H1 (cell line): ENCODE results near the gene BMERB1. TPM values are rescaled to one million over a fixed set of nuclear protein-coding genes. Genes with fewer than 3 reads are reported as not detected.

Experiments used
- CTCF ChIA-PET: fragments of 300-600 bp; sonication (Branson Sonifier 250); formaldehyde crosslinking; loops from one replicate; lab custom pipeline; 2021; ENCODE audit not compliant: partially characterized antibody; lab: Charles Lee
- POLR2A ChIA-PET: fragments of 300-600 bp; sonication (Branson Sonifier 250); formaldehyde crosslinking; loops from one replicate; lab custom pipeline; 2021; ENCODE audit warnings: inconsistent platforms; ENCODE audit not compliant: partially characterized antibody; lab: Charles Lee
- DNase-seq, 2 experiments: peaks; one replicate each; pipeline versions ENCODE4 v3.0.0 to v3.0.0-alpha.2; 2010 to 2022; ENCODE audit warnings: low spot score in 2 of 2, low read depth in 1 of 2, mixed read lengths in 1 of 2
- FAIRE-seq: peaks from 2 replicates; lab custom pipeline; 2011; peaks lifted over from hg19 to GRCh38; lab: Jason Lieb, UNC
- H2AFZ ChIP-seq: 2 replicates; pipeline ENCODE4 v1.8.1; 2012; ENCODE audit warnings: low read length, inconsistent platforms
- H2AK5ac ChIP-seq: 2 replicates; pipeline ENCODE4 v1.6.1; 2013; ENCODE audit warnings: low read depth, low read length
- H2BK120ac ChIP-seq: replicated peaks from 2 replicates; pipeline ENCODE3; 2013; ENCODE audit warnings: low read depth, low read length, inconsistent platforms
- H2BK12ac ChIP-seq: 2 replicates; pipeline ENCODE4 v1.6.1; 2013; ENCODE audit warnings: low read depth, low read length
- H2BK15ac ChIP-seq: 2 replicates; pipeline ENCODE4 v1.6.1; 2013; ENCODE audit warnings: low read length
- H2BK20ac ChIP-seq: 2 replicates; pipeline ENCODE4 v1.6.1; 2013; ENCODE audit warnings: low read length
- H2BK5ac ChIP-seq: 2 replicates; pipeline ENCODE4 v1.6.1; 2013; ENCODE audit warnings: low read depth, low read length
- H3K14ac ChIP-seq: 2 replicates; pipeline ENCODE4 v1.6.1; 2013; ENCODE audit warnings: inconsistent platforms; ENCODE audit not compliant: insufficient read length
- H3K18ac ChIP-seq: 2 replicates; pipeline ENCODE4 v1.6.1; 2013; ENCODE audit warnings: low read length; ENCODE audit errors: extremely low read depth
- H3K23ac ChIP-seq: 2 replicates; pipeline ENCODE4 v1.6.1; 2013; ENCODE audit warnings: inconsistent platforms; ENCODE audit not compliant: insufficient read length
- H3K23me2 ChIP-seq: 2 replicates; pipeline ENCODE4 v1.6.1; 2013; ENCODE audit warnings: low read depth, low read length
- H3K27ac ChIP-seq: 2 replicates; pipeline ENCODE4 v1.6.1; 2011; ENCODE audit warnings: low read depth, low read length, inconsistent platforms
- H3K27me3 ChIP-seq, 4 experiments: replicated peaks in 1 of 4; 1 replicate in 1 of 4; 2 replicates in 3 of 4; pipeline versions ENCODE4 v1.6.1 to v1.8.1; 2011 to 2013; ENCODE audit warnings: low read length in 3 of 4, mild to moderate bottlenecking in 3 of 4, inconsistent platforms in 2 of 4, mixed read lengths in 2 of 4, moderate library complexity in 1 of 4; ENCODE audit not compliant: control insufficient read depth in 3 of 4, insufficient read depth in 3 of 4; ENCODE audit errors: extremely low read depth in 1 of 4
- H3K36me3 ChIP-seq, 4 experiments: 2 replicates each; pipeline versions ENCODE4 v1.6.1 to v1.8.1; 2011 to 2013; ENCODE audit warnings: mild to moderate bottlenecking in 4 of 4, low read length in 3 of 4, moderate library complexity in 2 of 4, control low read depth in 1 of 4, inconsistent platforms in 1 of 4; ENCODE audit not compliant: insufficient read depth in 4 of 4, control insufficient read depth in 2 of 4
- H3K4ac ChIP-seq: replicated peaks from 2 replicates; pipeline ENCODE3; 2013; ENCODE audit warnings: low read length, low read depth, mixed read lengths, inconsistent platforms; ENCODE audit not compliant: insufficient read length
- H3K4me1 ChIP-seq, 4 experiments: replicated peaks in 1 of 4; 1 replicate in 1 of 4; 2 replicates in 3 of 4; pipeline versions ENCODE4 v1.6.1 to v1.8.1; 2011 to 2013; ENCODE audit warnings: low read length in 3 of 4, inconsistent platforms in 2 of 4, mixed read lengths in 1 of 4; ENCODE audit not compliant: insufficient read depth in 4 of 4, control insufficient read depth in 3 of 4
- H3K4me2 ChIP-seq, 2 experiments: 2 replicates each; pipeline versions ENCODE4 v1.6.1 to v1.8.1; 2011 to 2013; ENCODE audit warnings: low read depth in 2 of 2, low read length in 2 of 2, control low read depth in 1 of 2, inconsistent platforms in 1 of 2, mild to moderate bottlenecking in 1 of 2; ENCODE audit not compliant: insufficient read depth in 1 of 2
- H3K4me3 ChIP-seq, 4 experiments: fragments of 200-600, 300-600 bp in 1 of 4; sonication (generic), shearing (Covaris generic), sonication (Bioruptor Twin) in 1 of 4; 2 replicates each; pipeline versions ENCODE4 v1.5.1 to v1.8.1; 2011 to 2016; ENCODE audit warnings: low read length in 4 of 4, low read depth in 3 of 4, control low read depth in 2 of 4, inconsistent platforms in 2 of 4, mild to moderate bottlenecking in 2 of 4, mixed read lengths in 1 of 4, moderate library complexity in 1 of 4; ENCODE audit not compliant: insufficient read depth in 2 of 4; ENCODE audit errors: extremely low read depth in 1 of 4
- H3K56ac ChIP-seq: replicated peaks from 2 replicates; pipeline ENCODE3; 2013; ENCODE audit warnings: low read depth, mild to moderate bottlenecking, mixed read lengths, low read length, inconsistent platforms; ENCODE audit not compliant: insufficient read length
- H3K79me1 ChIP-seq: 2 replicates; pipeline ENCODE4 v1.6.1; 2013; ENCODE audit warnings: low read depth, low read length, control low read depth
- H3K79me2 ChIP-seq, 2 experiments: 2 replicates each; pipeline versions ENCODE4 v1.6.1 to v1.8.1; 2012 to 2013; ENCODE audit warnings: low read length in 2 of 2, mild to moderate bottlenecking in 2 of 2, inconsistent platforms in 1 of 2; ENCODE audit not compliant: insufficient read depth in 2 of 2, control insufficient read depth in 1 of 2
- H3K9ac ChIP-seq, 4 experiments: replicated peaks in 1 of 4; 1 replicate in 1 of 4; 2 replicates in 3 of 4; pipeline versions ENCODE4 v1.6.1 to v1.8.1; 2011 to 2013; ENCODE audit warnings: low read depth in 3 of 4, low read length in 3 of 4, control low read depth in 2 of 4, mild to moderate bottlenecking in 2 of 4, moderate library complexity in 2 of 4, inconsistent platforms in 1 of 4; ENCODE audit errors: extremely low read depth in 1 of 4
- H3K9me3 ChIP-seq, 2 experiments: 2 replicates each; pipeline versions ENCODE4 v1.6.1 to v1.8.1; 2012 to 2013; ENCODE audit warnings: mild to moderate bottlenecking in 2 of 2, moderate library complexity in 2 of 2, control low read depth in 1 of 2, inconsistent platforms in 1 of 2, low read depth in 1 of 2, low read length in 1 of 2, mixed read lengths in 1 of 2; ENCODE audit not compliant: insufficient read depth in 2 of 2
- H4K20me1 ChIP-seq, 2 experiments: replicated peaks in 1 of 2; 2 replicates each; pipeline versions ENCODE3 to v1.8.1; 2011 to 2013; ENCODE audit warnings: inconsistent platforms in 2 of 2, low read length in 2 of 2, mild to moderate bottlenecking in 1 of 2; ENCODE audit not compliant: insufficient read depth in 2 of 2, control insufficient read depth in 1 of 2
- H4K5ac ChIP-seq: 2 replicates; pipeline ENCODE4 v1.6.1; 2013; ENCODE audit warnings: low read length, low read depth, mixed read lengths, inconsistent platforms; ENCODE audit not compliant: insufficient read length
- H4K8ac ChIP-seq: 2 replicates; pipeline ENCODE4 v1.8.0; 2013; ENCODE audit warnings: mild to moderate bottlenecking, moderate library complexity, low read length, inconsistent platforms; ENCODE audit not compliant: insufficient read depth; ENCODE audit errors: extremely low read depth
- H4K91ac ChIP-seq: replicated peaks from 2 replicates; pipeline ENCODE3; 2013; ENCODE audit warnings: low read length, mixed read lengths, inconsistent platforms; ENCODE audit not compliant: insufficient read length
- BCL11A ChIP-seq, 2 experiments: IDR thresholded peaks; one replicate each; pipeline ENCODE4 v1.6.1; 2011; ENCODE audit warnings: low read depth in 2 of 2, low read length in 2 of 2, mild to moderate bottlenecking in 2 of 2
- CBX8 ChIP-seq: fragments of 300-800, 300-1000 bp; sonication (generic); IDR thresholded peaks from 2 replicates; pipeline ENCODE4 v1.7.1; 2016; ENCODE audit warnings: low read depth, low read length, borderline replicate concordance
- CHD1 ChIP-seq: IDR thresholded peaks from 2 replicates; pipeline ENCODE4 v1.6.1; 2012; ENCODE audit warnings: low read depth, low read length, improper control_type of control experiment
- EZH2 ChIP-seq: fragments of 200-600 bp; sonication (generic); IDR thresholded peaks from 2 replicates; pipeline ENCODE4 v1.7.1; 2012; ENCODE audit warnings: low read depth, mild to moderate bottlenecking, moderate library complexity, low read length, inconsistent platforms; ENCODE audit not compliant: severe bottlenecking
- GABPA ChIP-seq: IDR thresholded peaks from 2 replicates; pipeline ENCODE4 v1.6.1; 2011; ENCODE audit warnings: mild to moderate bottlenecking, low read length, moderate library complexity, borderline replicate concordance; ENCODE audit not compliant: insufficient read depth
- JUN ChIP-seq: IDR thresholded peaks from 2 replicates; pipeline ENCODE4 v1.6.1; 2011; ENCODE audit warnings: low read depth, mild to moderate bottlenecking, improper control_type of control experiment, low read length
- KDM5A ChIP-seq: fragments of 200-600 bp; IDR thresholded peaks from 2 replicates; pipeline ENCODE4 v1.7.1; 2012; ENCODE audit warnings: mild to moderate bottlenecking, low read length, inconsistent platforms, mixed read lengths
- NRF1 ChIP-seq: IDR thresholded peaks from 2 replicates; pipeline ENCODE4 v1.6.1; 2011; ENCODE audit warnings: mild to moderate bottlenecking, low read depth, low read length, improper control_type of control experiment
- PHF8 ChIP-seq: fragments of 200-600 bp; sonication (generic); conservative IDR thresholded peaks from 2 replicates; pipeline ENCODE4 v1.7.1; 2012; ENCODE audit warnings: low read depth, mild to moderate bottlenecking, inconsistent platforms, low read length, moderate library complexity
- RAD21 ChIP-seq, 2 experiments: IDR thresholded peaks in 1 of 2; conservative IDR thresholded peaks in 1 of 2; 2 replicates each; pipeline ENCODE4 v1.6.1; 2011; ENCODE audit warnings: low read depth in 2 of 2, low read length in 2 of 2, improper control_type of control experiment in 1 of 2, inconsistent platforms in 1 of 2, mild to moderate bottlenecking in 1 of 2, moderate library complexity in 1 of 2
- SRF ChIP-seq: IDR thresholded peaks from 2 replicates; pipeline ENCODE4 v1.6.1; 2011; ENCODE audit warnings: mild to moderate bottlenecking, low read depth, low read length, moderate library complexity
- TAF1 ChIP-seq: IDR thresholded peaks from 2 replicates; pipeline ENCODE4 v1.6.1; 2011; ENCODE audit warnings: mild to moderate bottlenecking, low read depth, low read length
- TAF7 ChIP-seq: optimal IDR thresholded peaks from 2 replicates; pipeline ENCODE3; 2011; ENCODE audit warnings: low read depth, mild to moderate bottlenecking, inconsistent platforms, low read length, moderate library complexity, borderline replicate concordance
- ZNF274 ChIP-seq: IDR thresholded peaks from 2 replicates; pipeline ENCODE4 v1.7.0; 2012; ENCODE audit warnings: low read length, borderline replicate concordance; ENCODE audit errors: extremely low read depth
- polyA plus RNA-seq, 7 experiments: library from polyadenylated mRNA; depleted of rRNA in 3 of 7; stranded (reverse) in 5 of 7; unstranded in 2 of 7; fragments of >200 nt in 5 of 7; fragments of 200-250 nt in 2 of 7; gene quantifications; 1 replicate in 5 of 7; 2 replicates in 1 of 7; 4 replicates in 1 of 7; pipeline versions ENCODE4 v1.2.1 to v1.2.3, GENCODE V29; 2011 to 2013; ENCODE audit warnings: missing spikeins in 2 of 7, mixed read lengths in 2 of 7
- total RNA-seq: library from RNA; stranded (reverse); fragmentation: NEBNext Ultra II Directional; extraction: Animal tissue kit (Norgen Biotek cat#: 25700); gene quantifications from 2 replicates; pipeline ENCODE4 v1.2.1, GENCODE V29; 2021
- TF ChIP-seq, protein P1 (sequence below): IDR thresholded peaks from 2 replicates; pipeline ENCODE4 v1.6.1; 2012; ENCODE audit warnings: inconsistent platforms

Gene BMERB1
- total and polyA plus RNA-seq, 2 of the 8 experiments (the other 6 are each of a cell fraction or from before 2014, with no cell fraction given), result 23.5 to 27.1 TPM

DNA sequence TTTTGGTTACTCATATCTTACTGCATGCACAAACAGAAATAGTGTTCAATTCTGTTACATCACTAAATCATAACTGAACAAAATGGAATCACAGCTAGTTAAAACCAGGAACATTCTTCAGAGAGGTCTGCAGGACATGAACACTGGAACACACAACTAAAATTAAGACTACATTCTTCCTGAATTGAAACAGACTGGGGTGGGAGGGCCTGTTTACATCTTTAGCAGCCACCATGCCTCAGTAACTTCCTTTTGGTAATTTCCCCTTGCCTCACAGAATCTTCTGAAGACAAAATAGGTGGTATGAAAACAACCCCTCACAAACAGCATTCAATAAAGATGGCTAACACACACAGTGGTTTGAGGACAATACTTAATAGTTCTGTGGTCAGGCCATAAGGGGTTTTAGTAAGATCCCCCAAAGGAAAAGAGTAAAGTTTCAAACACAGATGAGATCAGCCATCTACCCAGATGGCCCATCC is 202.0 kb downstream of the BMERB1 start:
- Histone ChIP-seq H2BK20ac (no peak overlapping the region), H3K9ac (no peak overlapping the region; a peak in 1 of 7 replicates), H2BK12ac (no peak overlapping the region), H2AFZ (no peak overlapping the region), H3K79me1 (no peaks in the 10 kb centered on the region), H4K20me1 (peaks cover 0 to 4% of the 10 kb centered on the region in 2 experiments), H3K36me3 (peaks cover 2 to 55% (median 38%) of the 10 kb centered on the region in 4 experiments), H3K14ac (no peak overlapping the region), H3K27me3 (no peaks in the 10 kb centered on the region), H2BK15ac (no peak overlapping the region), H3K18ac (no peak overlapping the region), H3K23me2 (no peaks in the 10 kb centered on the region), H3K56ac (no peak overlapping the region), H2AK5ac (no peak overlapping the region), H3K79me2 (peaks cover 0 to 18% of the 10 kb centered on the region in 2 experiments; a peak in 3 of 4 replicates), H4K91ac (no peak overlapping the region), H4K8ac (no peak overlapping the region), H3K4me1 (no peaks in the 10 kb centered on the region), H3K27ac (no peak overlapping the region), H2BK5ac (no peak overlapping the region), H3K9me3 (no peaks in the 10 kb centered on the region), H4K5ac (no peak overlapping the region), H2BK120ac (no peak overlapping the region), H3K4ac (no peak overlapping the region), H3K4me2 (no peak overlapping the region), H3K4me3 (no peak overlapping the region), H3K23ac (no peak overlapping the region)
- ChIA-PET CTCF (interaction anchor here (0.9 kb wide), 1 partner anchor 68 kb away, joined by 3 read pairs; no protein-coding TSS in a partner anchor), POLR2A (no interaction called here)
- no peak for DNase-seq
- no peak for FAIRE-seq
- TF ChIP-seq KDM5A, result no peak
- no peak for TF ChIP-seq TAF1
- TF ChIP-seq, protein P1, sequence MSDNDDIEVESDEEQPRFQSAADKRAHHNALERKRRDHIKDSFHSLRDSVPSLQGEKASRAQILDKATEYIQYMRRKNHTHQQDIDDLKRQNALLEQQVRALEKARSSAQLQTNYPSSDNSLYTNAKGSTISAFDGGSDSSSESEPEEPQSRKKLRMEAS, result no peak
- no peak for TF ChIP-seq PHF8
- no peak for TF ChIP-seq CBX8
- no peak for TF ChIP-seq BCL11A (IDR thresholded peaks at IDR 0.05; ENCODE audit: low read depth in 2 of 2, low read length in 2 of 2)
- TF ChIP-seq ZNF274, result no peak
- no peak for TF ChIP-seq GABPA
- TF ChIP-seq TAF7, result no peak
- TF ChIP-seq NRF1, result no peak
- TF ChIP-seq EZH2, result no peak
- no peak for TF ChIP-seq CHD1
- TF ChIP-seq RAD21 (IDR thresholded peaks at IDR 0.05 in 1 of 2, conservative IDR thresholded peaks at IDR 0.05 in 1 of 2; ENCODE audit: low read depth in 2 of 2, low read length in 2 of 2), result no peak
- TF ChIP-seq SRF, result no peak
- TF ChIP-seq JUN, result no peak
